ENCODE data around the gene RAE1. TPM values are rescaled to one million over a fixed set of nuclear protein-coding genes. Genes with fewer than 3 reads are reported as not detected.

The RAE1 gene
- total RNA-seq, 1 donor from 2014 or later: 9.5 TPM

GRCh38 chr20:57380081-57380750, 29.2 kb downstream of the RAE1 start:
- DNase-seq (ENCODE audit: low spot score in 2 of 2): no peak
- H3K9me3 ChIP-seq: no peaks in the 10 kb centered on the region
- TF ChIP-seq, protein P1, sequence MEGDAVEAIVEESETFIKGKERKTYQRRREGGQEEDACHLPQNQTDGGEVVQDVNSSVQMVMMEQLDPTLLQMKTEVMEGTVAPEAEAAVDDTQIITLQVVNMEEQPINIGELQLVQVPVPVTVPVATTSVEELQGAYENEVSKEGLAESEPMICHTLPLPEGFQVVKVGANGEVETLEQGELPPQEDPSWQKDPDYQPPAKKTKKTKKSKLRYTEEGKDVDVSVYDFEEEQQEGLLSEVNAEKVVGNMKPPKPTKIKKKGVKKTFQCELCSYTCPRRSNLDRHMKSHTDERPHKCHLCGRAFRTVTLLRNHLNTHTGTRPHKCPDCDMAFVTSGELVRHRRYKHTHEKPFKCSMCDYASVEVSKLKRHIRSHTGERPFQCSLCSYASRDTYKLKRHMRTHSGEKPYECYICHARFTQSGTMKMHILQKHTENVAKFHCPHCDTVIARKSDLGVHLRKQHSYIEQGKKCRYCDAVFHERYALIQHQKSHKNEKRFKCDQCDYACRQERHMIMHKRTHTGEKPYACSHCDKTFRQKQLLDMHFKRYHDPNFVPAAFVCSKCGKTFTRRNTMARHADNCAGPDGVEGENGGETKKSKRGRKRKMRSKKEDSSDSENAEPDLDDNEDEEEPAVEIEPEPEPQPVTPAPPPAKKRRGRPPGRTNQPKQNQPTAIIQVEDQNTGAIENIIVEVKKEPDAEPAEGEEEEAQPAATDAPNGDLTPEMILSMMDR (IDR thresholded peaks at IDR 0.05): no peak
- no peak overlapping the region for H3K4me3 ChIP-seq
- H3K4me1 ChIP-seq: no peaks in the 10 kb centered on the region
- H3K36me3 ChIP-seq: peaks cover 27 to 51% of the 10 kb centered on the region in 2 donors
- H3K27me3 ChIP-seq: no peaks in the 10 kb centered on the region
- H3K27ac ChIP-seq: no peak overlapping the region
- intact Hi-C loops (cut with DNase I): loop anchor here (5.0 to 10.0 kb wide), 2 partner anchors 212 to 835 kb away; no protein-coding TSS in a partner anchor

- TF ChIP-seq, protein P1 (IDR thresholded peaks at IDR 0.05): peak; percentile 91 to 95 (median 94)
- Histone ChIP-seq H3K4me1 (no peaks in the 10 kb centered on the region), H3K36me3 (peaks cover 18 to 34% of the 10 kb centered on the region in 2 donors), H3K27me3 (no peaks in the 10 kb centered on the region), H3K4me3 (no peak overlapping the region), H3K27ac (no peak overlapping the region), H3K9me3 (no peaks in the 10 kb centered on the region)
- DNase-seq (ENCODE audit: low spot score in 2 of 2): peak in 1 of 2 donors; percentile 92
- intact Hi-C loops (cut with DNase I): loop anchor here (1.0 to 10.0 kb wide), 4 partner anchors 33 to 833 kb away; no protein-coding TSS in a partner anchor
These were observed 30.8 kb downstream of the RAE1 start for GRCh38 chr20:57381596-57382503.

DNA sequence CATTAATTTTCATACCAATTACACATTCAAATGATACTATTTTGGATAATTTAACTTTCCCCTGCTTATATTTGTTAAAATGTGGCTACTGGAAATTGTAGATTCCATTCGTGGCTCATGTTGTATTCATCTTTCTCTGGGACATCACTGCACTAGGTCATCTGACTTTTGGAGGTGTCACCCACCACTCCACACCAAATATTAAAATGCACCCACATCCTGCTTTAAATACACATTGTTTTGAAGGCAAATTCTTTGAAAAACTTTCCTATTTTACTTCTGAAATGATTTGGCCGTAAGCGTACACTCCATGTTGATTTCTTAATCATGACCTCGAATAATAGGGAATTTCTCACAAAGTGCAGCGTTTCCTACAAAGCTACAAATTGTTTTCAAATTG, 31.5 kb downstream of the RAE1 start:
- intact Hi-C loops (cut with DNase I): loop anchor here (5.0 to 10.0 kb wide), 2 partner anchors 210 to 832 kb away; no protein-coding TSS in a partner anchor
- TF ChIP-seq, protein P1 (IDR thresholded peaks at IDR 0.05): no peak
- H3K4me1 ChIP-seq: no peaks in the 10 kb centered on the region
- no peaks in the 10 kb centered on the region for H3K9me3 ChIP-seq
- DNase-seq (ENCODE audit: low spot score in 2 of 2): no peak
- H3K27me3 ChIP-seq: no peaks in the 10 kb centered on the region
- H3K27ac ChIP-seq: no peak overlapping the region
- no peak overlapping the region for H3K4me3 ChIP-seq
- H3K36me3 ChIP-seq: peaks cover 13 to 29% of the 10 kb centered on the region in 2 donors

- H3K36me3 ChIP-seq: peaks cover 9 to 17% of the 10 kb centered on the region in 2 donors
- DNase-seq (ENCODE audit: low spot score in 2 of 2): no peak
- intact Hi-C loops (cut with DNase I): loop anchor here (5.0 to 10.0 kb wide), 2 partner anchors 209 to 831 kb away; no protein-coding TSS in a partner anchor
- no peaks in the 10 kb centered on the region for H3K27me3 ChIP-seq
- H3K4me1 ChIP-seq: no peaks in the 10 kb centered on the region
- TF ChIP-seq, protein P1 (IDR thresholded peaks at IDR 0.05): no peak
- H3K9me3 ChIP-seq: no peaks in the 10 kb centered on the region
- no peak overlapping the region for H3K27ac ChIP-seq
- no peak overlapping the region for H3K4me3 ChIP-seq
These were observed 32.6 kb downstream of the RAE1 start for GRCh38 chr20:57383447-57384347.

- H3K9me3 ChIP-seq: no peaks in the 10 kb centered on the region
- peak in 1 of 2 donors; percentile 57 for DNase-seq (ENCODE audit: low spot score in 2 of 2)
- intact Hi-C loops (cut with DNase I): loop anchor here (5.0 to 10.0 kb wide), 2 partner anchors 208 to 830 kb away; no protein-coding TSS in a partner anchor
- no peaks in the 10 kb centered on the region for H3K27me3 ChIP-seq
- TF ChIP-seq, protein P1 (IDR thresholded peaks at IDR 0.05): no peak
- H3K4me1 ChIP-seq: peaks cover 0 to 2% of the 10 kb centered on the region in 2 donors
- H3K4me3 ChIP-seq: no peak overlapping the region
- peaks cover 7 to 9% of the 10 kb centered on the region in 2 donors for H3K36me3 ChIP-seq
- H3K27ac ChIP-seq: no peak overlapping the region
These were observed 33.4 kb downstream of the RAE1 start for GRCh38 chr20:57384486-57384885.

All from ascending aorta (tissue), 2 donors.